ENCODE data around the gene ATRIP. TPM values are rescaled to one million over a fixed set of nuclear protein-coding genes. Genes with fewer than 3 reads are reported as not detected.

ATRIP gene
- total RNA-seq, result 9.2 and 16.6 TPM in 2 replicates

DNA sequence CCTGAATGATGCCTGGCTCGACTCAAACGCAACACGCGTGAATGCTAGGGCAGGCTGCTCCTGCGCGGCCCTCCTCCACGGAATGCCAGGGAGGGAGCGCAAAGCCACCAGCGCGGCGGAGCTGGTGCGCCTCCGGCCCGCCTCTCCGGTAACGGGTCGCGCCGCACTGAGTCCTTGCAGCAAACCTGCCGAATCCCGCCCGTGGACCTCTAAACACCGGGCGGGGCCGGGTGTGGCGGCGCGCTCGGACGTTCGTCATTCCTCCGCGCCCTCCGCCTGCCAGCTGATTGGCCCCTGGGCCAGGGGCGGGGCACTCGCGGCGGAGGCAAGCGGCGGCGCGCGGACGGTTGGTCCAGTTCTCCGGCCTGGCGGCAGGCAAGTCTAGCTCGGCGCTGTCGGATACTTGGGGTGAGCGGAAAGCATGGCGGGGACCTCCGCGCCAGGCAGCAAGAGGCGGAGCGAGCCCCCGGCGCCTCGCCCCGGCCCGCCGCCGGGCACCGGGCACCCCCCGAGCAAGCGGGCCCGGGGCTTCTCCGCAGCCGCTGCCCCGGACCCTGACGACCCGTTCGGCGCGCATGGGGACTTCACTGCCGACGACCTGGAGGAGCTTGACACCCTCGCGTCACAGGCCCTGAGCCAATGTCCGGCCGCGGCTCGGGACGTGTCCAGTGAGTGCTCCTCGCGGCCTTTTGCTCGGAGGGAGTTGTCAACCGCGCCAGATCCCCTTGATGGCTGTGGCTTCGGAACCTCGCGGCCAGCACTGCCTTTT is at the start of gene ATRIP:
ATRIP (plus strand) TSS at position 313 of the 769 bp plus-strand sequence; CDS start at position 422, 109 bp downstream.

GRCh38 chr3:48429960-48430707 is 16.4 kb upstream of the ATRIP start, which contains the start of gene PLXNB1:
PLXNB1 (minus strand) TSS chr3:48430086; CDS start chr3:48424611, 5,475 bp downstream.

DNA sequence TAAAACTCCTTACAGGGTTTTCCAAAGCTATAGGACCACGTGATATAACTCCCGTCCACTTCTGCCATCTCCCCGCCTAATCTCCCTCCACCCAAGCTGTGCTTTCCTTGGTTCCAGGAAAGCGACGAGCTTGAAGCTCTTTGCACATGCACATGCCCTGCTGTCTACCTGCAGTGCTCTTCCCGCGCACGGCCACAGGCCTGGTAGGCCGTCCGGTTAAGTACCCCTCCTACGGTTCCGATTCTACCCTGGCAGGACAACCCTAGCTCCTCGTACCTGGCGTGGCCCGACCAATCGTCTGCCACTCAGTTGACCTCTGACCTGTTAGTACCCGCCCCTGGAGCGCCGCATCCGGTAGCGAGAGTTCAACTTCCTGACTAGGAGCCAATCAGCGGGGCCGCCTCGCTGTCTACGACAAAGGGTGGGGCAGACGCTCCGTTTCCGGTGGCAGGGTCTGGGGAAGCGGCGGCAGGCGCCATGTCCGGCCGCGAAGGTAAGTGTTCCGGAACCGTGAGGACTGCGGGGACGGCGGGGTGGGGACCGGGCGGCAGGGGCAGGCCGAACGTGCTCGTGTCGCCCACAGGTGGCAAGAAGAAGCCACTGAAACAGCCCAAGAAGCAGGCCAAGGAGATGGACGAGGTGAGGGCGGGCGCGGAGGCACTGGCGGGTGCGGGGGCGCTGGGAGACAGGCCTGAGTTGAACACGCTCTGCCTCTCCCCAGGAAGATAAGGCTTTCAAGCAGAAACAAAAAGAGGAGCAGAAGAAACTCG is 6.5 kb upstream of the ATRIP start, which contains the start of the genes CCDC51 and TMA7:
CCDC51 (minus strand) TSS at position 300 of the 770 bp plus-strand sequence. CDS start 4,991 bp downstream, outside the sequence.
TMA7 (plus strand) TSS at position 438 of the 770 bp plus-strand sequence; CDS start at position 478, 40 bp downstream.

GRCh38 chr3:48504051-48504946 is 57.8 kb downstream of the ATRIP start, which contains the start of gene SHISA5:
SHISA5 (minus strand) TSS chr3:48504174; CDS start chr3:48504094, 80 bp downstream.

Other genes starting within 250 kb of the ATRIP start
- not detected in 2 replicates for gene CAMP, start 223.2 kb upstream of the ATRIP start, total RNA-seq
- 7.4 and 7.7 TPM in 2 replicates for gene ZNF589, start 205.6 kb upstream of the ATRIP start, total RNA-seq
- 19.1 and 29.3 TPM in 2 replicates for gene NME6, start 145.4 kb upstream of the ATRIP start, total RNA-seq
- not detected in 2 replicates for gene SPINK8, start 113.1 kb upstream of the ATRIP start, total RNA-seq
- 0.20 TPM in 1 of 2 replicates, not detected in the other for gene FBXW12, start 74.5 kb upstream of the ATRIP start, total RNA-seq
- 18.4 and 21.3 TPM in 2 replicates for gene PLXNB1, start 16.7 kb upstream of the ATRIP start, total RNA-seq
- gene CCDC51, start 6.6 kb upstream of the ATRIP start, total RNA-seq, result 19.7 and 22.8 TPM in 2 replicates
- 159 and 170 TPM in 2 replicates for gene TMA7, start 6.5 kb upstream of the ATRIP start, total RNA-seq
- gene SHISA5, start 57.4 kb downstream of the ATRIP start, total RNA-seq, result 114 and 122 TPM in 2 replicates
- gene PFKFB4, start 110.1 kb downstream of the ATRIP start, total RNA-seq, result 7.7 and 9.0 TPM in 2 replicates
- gene UCN2, start 117.0 kb downstream of the ATRIP start, total RNA-seq, result 0.20 TPM in 1 of 2 replicates, not detected in the other
- gene COL7A1, start 148.6 kb downstream of the ATRIP start, total RNA-seq, result 3.3 and 17.8 TPM in 2 replicates
- gene UQCRC1, start 162.9 kb downstream of the ATRIP start, total RNA-seq, result 316 and 340 TPM in 2 replicates
- not detected in 2 replicates for gene TMEM89, start 175.0 kb downstream of the ATRIP start, total RNA-seq
- gene SLC26A6, start 188.7 kb downstream of the ATRIP start, total RNA-seq, result 22.0 and 30.7 TPM in 2 replicates
- 0.59 and 0.73 TPM in 2 replicates for gene CELSR3, start 216.1 kb downstream of the ATRIP start, total RNA-seq
- 15.1 and 18.0 TPM in 2 replicates for gene NCKIPSD, start 239.2 kb downstream of the ATRIP start, total RNA-seq

Data from subcutaneous preadipocyte (primary cell).